Activated CD8-positive, alpha-beta memory T cell treated with anti-CD3 and anti-CD28 coated beads, Interleukin-2, amount 50 U/mL, for 1 hour (primary cell): ENCODE measurements around the gene ZC3H14.
"Not testable (repeated sequence)": the region's sequence is repeated elsewhere in the genome, so short reads cannot be mapped to it uniquely, and the experiment has no call there.

ENCODE experiments used
- DNase-seq: peaks from one replicate; pipeline ENCODE4 v3.0.0-alpha.2; 2020; ENCODE audit errors: extremely low read depth

ZC3H14 gene, protein sequence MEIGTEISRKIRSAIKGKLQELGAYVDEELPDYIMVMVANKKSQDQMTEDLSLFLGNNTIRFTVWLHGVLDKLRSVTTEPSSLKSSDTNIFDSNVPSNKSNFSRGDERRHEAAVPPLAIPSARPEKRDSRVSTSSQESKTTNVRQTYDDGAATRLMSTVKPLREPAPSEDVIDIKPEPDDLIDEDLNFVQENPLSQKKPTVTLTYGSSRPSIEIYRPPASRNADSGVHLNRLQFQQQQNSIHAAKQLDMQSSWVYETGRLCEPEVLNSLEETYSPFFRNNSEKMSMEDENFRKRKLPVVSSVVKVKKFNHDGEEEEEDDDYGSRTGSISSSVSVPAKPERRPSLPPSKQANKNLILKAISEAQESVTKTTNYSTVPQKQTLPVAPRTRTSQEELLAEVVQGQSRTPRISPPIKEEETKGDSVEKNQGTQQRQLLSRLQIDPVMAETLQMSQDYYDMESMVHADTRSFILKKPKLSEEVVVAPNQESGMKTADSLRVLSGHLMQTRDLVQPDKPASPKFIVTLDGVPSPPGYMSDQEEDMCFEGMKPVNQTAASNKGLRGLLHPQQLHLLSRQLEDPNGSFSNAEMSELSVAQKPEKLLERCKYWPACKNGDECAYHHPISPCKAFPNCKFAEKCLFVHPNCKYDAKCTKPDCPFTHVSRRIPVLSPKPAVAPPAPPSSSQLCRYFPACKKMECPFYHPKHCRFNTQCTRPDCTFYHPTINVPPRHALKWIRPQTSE

DNA sequence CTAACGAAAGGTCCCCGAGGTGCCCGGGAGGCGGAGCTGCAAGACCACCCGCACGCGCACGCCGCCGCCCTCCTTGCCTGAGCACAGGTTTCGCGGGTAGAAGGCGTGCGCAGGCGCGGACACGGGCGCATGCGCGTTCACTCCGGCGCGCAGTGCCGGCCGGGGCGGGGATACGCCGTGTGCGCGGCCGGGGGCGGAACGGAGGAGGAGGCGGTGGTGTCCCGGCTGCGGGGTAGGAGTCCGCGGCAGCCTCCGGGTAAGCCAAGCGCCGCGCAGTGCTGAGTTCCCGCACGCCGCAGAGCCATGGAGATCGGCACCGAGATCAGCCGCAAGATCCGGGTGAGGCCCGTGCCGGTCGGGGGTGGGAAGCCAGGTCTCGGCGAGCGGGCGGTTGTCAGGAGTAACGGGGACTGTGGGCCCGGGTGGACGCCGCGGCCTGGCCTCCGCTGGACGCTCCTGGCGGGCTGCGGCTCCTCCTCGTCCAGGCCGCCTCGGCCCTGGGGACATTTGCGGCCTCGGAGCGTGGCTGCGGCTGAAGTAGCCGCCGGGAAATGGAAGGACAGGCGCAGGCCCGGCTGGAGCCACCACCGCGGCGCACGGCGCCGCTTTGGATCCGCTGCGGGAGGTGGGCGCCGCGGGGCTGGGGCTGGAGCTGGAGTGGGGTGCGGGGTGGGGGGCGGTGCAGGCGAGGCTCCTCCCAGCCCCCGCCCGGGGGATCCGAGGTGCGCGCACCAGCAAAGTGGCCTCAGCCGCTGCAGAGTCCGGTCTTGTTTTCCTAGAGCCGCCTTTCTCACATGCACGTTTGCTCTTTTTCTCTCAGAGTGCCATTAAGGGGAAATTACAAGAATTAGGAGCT is at the start of gene ZC3H14:
TSS of gene ZC3H14 (plus strand) at position 207 of the 856 bp plus-strand sequence. CDS start at position 304, 97 bp downstream.
- DNase-seq: peak; percentile 53

DNA sequence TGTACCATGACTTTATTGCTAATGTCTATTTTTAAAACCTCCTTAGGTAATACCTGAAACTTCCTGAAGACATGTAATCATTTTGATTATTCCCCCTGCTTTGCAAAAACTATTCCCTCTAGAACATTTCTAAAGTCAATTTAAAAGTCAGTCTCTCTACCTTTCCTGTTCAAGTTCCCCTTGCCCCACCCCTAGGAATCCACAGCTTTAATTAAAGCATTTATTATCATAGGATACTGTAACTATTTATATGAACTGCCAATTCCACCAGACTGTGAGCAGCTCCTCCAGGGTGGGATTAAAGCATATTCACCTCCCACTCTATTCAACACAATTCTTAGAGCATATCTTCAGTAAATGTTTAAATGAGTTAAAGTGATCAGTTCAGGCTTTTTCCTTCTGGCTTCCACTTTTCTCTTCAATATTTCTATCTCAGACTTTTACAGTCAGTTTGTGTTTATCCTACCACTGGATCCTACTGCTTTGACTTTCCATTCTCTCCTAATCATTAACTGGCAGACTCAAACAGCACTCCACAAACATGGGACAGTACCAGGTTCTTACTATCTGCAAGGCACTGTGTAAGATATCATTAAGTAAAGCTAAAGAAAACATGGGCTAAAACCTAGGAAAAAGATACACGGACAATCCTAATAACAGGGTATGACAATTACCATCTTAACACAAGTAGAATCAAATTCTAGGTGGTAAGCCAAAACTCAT is 47.2 kb upstream of the ZC3H14 start:
- DNase-seq: no peak

- no peak for DNase-seq
These were observed 45.9 kb upstream of the ZC3H14 start for GRCh38 chr14:88516861-88517357.

GRCh38 chr14:88518592-88519512 is 44.0 kb upstream of the ZC3H14 start:
- DNase-seq: no peak

DNA sequence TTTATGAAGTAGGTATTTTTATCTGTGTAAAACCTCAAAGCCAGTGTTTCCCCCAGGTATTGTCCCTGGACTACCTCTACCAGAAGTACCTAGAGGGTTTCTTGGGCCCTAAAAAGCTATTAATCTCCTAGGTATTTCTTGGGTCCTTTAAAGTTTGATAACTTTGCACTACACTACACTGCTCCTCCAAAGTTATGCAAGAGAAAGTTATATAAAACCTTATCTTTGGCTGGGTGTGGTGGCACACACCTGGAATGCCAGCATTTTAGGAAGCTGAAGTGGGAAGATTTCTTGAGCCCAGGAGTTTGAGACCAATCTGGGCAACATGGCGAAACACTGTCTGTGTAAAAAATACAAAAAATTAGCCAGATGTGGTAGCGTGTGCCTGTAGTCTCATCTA is 42.9 kb upstream of the ZC3H14 start:
- DNase-seq: no peak

GRCh38 chr14:88521818-88522217 is 41.0 kb upstream of the ZC3H14 start:
- DNase-seq: no peak

DNA sequence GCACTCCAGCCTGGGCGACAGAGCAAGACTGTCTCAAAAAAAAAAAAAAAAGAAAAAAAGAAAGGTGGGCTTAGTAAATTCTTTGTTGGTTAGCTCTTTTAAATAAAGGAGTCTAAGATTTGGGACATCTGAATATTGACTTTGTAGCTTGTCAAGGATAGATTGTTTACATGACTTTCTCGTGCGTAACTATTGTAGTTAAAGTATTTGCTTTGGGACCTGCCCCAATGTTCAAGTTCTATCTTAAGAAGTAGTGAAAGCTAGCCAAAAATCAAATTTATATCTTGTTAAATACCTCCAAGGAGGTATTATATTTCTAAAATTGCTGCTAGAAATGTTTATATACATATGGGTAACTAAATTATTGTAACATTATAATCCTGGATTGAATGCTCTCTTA is 40.4 kb upstream of the ZC3H14 start:
- DNase-seq: no peak

- DNase-seq: not testable (repeated sequence)
These were observed 32.9 kb upstream of the ZC3H14 start for GRCh38 chr14:88529889-88530288.

DNA sequence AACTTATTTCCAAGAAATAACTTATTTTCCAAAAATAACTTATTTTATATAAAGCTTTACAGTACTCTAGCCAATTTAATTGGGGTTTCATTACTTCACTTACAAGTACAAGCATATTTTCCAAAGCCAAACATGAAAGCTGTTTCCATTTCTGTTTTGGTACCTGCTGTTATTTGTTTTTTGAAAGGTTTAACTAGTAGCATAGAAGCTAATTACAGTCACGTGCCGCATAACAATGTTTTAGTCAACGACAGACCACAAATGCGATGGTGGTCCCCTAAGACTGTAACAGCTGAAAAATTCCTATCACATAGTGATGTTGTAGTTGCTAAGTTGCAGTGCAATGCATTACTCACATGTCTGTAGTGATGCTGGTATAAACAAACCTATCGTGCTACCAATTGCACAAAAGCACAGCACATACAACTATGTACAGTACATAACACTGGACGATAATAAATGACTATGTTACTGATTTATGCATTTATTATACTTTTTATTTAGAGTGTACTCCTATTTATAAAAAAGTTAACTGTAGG is 29.7 kb upstream of the ZC3H14 start:
- no peak for DNase-seq

DNA sequence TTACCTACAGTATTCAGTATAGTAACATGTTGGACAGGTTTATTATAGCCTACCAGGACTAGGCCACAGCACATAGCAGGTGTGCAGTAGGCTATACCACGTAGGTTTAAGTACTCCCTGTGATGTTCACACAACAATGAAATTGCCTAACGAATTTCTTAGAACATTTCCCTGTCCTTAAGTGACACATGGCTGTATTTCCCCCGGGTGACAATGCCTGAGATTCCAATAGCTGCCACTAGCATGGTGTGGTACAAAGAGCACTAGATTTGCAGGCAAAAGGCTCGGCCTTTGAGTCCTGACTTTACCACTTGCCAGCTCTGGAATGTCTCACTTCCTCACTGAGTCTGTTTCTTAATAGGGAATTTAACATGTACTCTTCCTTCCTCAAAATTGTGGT is 27.7 kb upstream of the ZC3H14 start:
- DNase-seq: no peak

GRCh38 chr14:88535813-88536212 is 27.0 kb upstream of the ZC3H14 start:
- DNase-seq: no peak

DNA sequence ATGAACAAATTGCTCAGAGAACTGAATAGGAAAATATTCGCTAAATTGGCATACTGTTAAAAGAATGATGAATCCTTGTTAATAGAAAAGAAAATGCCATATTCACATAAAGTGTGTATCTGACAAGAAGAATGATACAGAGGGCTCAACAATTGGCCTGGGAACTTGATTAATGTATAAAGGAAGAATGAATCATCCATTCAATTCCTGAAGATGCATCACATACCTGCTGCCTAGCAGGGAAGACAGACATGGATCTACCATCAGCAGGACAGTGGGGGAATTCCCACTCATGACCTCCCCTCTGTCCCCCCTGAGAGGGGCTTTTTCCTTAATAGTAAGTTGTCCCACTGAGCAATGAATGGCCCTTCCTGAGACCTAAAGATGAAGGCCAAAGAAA is 21.5 kb upstream of the ZC3H14 start:
- no peak for DNase-seq

- no peak for DNase-seq
These were observed 19.7 kb upstream of the ZC3H14 start for GRCh38 chr14:88542857-88543795.

DNA sequence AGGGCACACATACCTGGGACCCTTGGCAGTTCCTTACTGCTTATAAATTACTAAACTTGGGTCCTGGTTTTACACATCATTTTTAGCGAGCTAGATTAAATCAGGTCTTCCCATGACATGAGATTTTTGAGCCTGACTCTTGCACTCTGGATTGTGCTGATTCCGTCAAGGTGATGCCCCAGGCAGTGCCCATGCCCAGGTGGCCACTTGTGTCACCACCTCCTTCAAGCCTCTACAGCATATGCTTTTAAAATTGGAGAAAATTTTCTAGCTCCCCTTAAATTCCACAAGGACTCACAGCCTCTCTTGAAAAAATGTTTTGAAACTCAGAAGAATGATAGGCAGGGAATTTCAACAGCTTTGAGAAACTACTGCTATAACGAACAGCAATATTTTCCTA is 17.6 kb upstream of the ZC3H14 start:
- DNase-seq: no peak

GRCh38 chr14:88546621-88547385 is 16.0 kb upstream of the ZC3H14 start:
- no peak for DNase-seq

DNA sequence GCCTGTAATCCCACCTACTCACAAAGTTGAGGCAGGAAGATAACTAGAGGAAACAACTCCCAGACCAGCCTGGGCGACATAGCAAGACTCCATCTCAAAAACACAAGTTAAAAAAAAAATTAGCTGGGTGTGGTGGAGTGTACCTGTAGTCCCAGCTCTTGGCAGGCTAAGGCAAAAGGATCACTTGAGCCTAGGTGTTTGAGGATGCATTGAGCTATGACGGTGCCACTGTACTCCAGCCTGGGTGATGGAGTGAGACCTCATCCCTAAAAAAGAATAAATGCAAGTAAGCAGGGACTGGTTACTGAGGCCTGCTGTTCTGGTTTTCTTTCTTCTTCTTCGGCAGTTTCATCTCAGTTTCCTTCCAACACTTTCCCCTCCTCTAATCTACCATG is 15.5 kb upstream of the ZC3H14 start:
- DNase-seq: no peak

DNA sequence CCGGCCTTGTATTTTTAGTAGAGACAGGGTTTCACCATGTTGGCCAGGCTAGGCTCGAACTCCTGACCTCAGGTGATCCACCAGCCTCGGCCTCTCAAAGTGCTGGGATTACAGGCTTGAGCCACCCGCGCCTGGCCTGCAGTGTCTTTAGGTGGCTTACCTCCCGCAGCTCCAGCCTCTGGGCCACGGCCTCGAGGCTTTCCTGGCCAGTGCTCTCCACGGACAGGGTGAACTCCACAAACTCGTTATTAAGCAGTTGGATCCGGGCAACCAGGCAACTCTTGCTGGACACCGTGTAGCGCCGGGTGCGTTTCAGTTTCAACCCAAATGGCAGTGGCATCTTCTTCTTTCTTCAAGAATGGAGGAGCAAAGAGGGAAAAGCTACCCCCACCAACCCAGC is 12.8 kb upstream of the ZC3H14 start:
- DNase-seq: no peak
